KG1 (cell line): Measurements from ENCODE around the gene ANKRD34B.
"Not testable (repeated sequence)": the region's sequence is repeated elsewhere in the genome, so short reads cannot be mapped to it uniquely, and the experiment has no call there.

Experiments used
- DNase-seq: peaks from one replicate; lab custom pipeline; 2025; lab: John Stamatoyannopoulos, UW

The ANKRD34B gene

GRCh38 chr5:80569961-80570786 lies at the start of gene ANKRD34B:
Gene ANKRD34B, minus strand, starts transcription at chr5:80570280. Its CDS starts 10,261 bp downstream, at chr5:80560019.
- DNase-seq, result no peak

- DNase-seq, result no peak
Measured at GRCh38 chr5:80619086-80619485, 49.0 kb upstream of the ANKRD34B start.

DNA sequence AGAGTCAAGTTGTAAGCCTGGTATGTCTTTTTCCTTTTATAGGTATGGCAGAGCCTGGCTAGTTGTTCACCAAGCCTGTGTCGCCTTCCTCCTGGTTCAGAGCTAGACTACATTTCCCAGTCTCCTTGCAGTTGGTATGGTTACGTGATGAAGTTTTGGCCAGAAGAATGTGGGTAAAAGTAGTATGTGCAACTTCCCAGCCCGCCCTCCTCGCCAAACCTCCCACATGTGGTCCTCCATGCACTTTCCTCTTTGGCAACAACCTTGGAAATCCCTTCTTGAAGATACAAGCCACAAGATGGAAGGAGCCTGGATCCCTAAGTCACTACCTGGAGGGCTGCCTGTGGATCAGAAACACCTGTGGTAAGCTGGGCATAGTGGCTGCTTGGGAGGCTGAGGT lies 48.4 kb upstream of the ANKRD34B start:
- no peak for DNase-seq

- DNase-seq, result no peak
Measured at GRCh38 chr5:80615266-80615914, 45.3 kb upstream of the ANKRD34B start.

- no peak for DNase-seq
Measured at GRCh38 chr5:80609692-80610091, 39.6 kb upstream of the ANKRD34B start.

GRCh38 chr5:80608731-80609130 lies 38.7 kb upstream of the ANKRD34B start:
- DNase-seq, result no peak

GRCh38 chr5:80607832-80608231 lies 37.8 kb upstream of the ANKRD34B start:
- DNase-seq, result no peak

GRCh38 chr5:80607343-80607742 lies 37.3 kb upstream of the ANKRD34B start:
- DNase-seq, result no peak

- no peak for DNase-seq
Measured at GRCh38 chr5:80600943-80601693, 31.0 kb upstream of the ANKRD34B start.

- DNase-seq, result no peak
Measured at GRCh38 chr5:80597500-80597899, 27.4 kb upstream of the ANKRD34B start.

DNA sequence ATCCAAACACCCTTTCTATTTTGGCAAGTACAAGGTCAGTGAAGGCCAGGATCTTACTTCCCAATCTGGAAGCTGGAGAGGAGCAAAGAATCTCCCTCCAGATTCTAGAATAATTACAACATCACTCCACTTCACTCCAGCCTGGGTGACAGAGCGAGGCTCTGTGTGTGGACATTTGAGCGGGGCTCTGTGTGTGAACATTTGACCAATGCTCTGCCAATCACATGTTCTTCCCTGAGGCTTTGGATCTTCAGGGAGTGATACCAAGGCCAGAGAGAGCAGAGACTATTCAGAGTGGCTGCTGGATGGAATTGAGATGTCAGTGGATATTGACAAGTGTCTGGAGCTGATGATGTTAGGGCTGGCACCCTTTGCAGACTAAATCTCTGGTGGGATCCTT lies 24.7 kb upstream of the ANKRD34B start:
- no peak for DNase-seq

- no peak for DNase-seq
Measured at GRCh38 chr5:80592761-80593160, 22.7 kb upstream of the ANKRD34B start.

- no peak for DNase-seq
Measured at GRCh38 chr5:80592105-80592504, 22.0 kb upstream of the ANKRD34B start.

GRCh38 chr5:80591352-80591751 lies 21.3 kb upstream of the ANKRD34B start:
- no peak for DNase-seq

DNA sequence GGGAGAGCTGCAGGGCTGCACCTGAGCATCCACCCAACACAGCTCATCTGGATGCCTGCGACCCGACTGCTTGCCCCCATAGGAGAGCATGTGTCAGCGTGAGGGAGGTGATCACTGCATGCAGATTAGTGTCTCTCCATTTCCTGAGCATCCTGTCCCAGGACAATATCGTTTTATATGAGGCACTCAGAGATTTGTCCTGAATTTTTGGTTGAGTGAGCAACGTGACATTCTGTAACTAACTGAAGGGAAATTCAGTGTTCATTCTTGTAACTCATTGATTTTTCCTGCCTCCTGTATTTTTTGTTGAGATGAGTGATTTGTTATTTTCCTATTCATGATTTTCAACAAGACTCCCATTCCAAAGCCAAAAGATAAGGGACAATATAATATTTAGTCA lies 20.7 kb upstream of the ANKRD34B start:
- DNase-seq, result no peak

GRCh38 chr5:80588858-80589540 lies 18.9 kb upstream of the ANKRD34B start:
- no peak for DNase-seq

GRCh38 chr5:80584770-80585169 lies 14.7 kb upstream of the ANKRD34B start:
- DNase-seq, result no peak

GRCh38 chr5:80580291-80580690 lies 10.2 kb upstream of the ANKRD34B start:
- not testable (repeated sequence) for DNase-seq

DNA sequence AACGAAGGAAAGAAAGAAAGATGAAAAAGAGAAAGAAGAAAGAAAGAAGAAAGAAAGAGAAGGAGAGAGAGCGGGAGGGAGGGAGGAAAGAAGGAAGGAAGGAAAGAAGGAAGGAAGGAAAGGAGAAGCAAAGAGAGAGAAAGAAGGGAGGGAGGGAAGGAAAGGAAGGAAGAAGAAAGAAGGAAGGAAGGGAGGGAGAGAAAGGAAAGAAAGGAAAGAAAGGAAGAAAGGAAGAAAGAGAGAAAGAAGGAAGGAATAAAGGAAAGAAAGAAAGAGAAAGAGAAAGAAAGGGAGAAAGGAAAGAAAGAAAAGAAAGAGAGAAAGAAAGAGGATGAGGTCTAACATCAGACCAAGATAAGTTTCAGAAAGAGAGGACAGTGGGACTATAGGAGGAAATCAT lies 9.0 kb upstream of the ANKRD34B start:
- no peak for DNase-seq

DNA sequence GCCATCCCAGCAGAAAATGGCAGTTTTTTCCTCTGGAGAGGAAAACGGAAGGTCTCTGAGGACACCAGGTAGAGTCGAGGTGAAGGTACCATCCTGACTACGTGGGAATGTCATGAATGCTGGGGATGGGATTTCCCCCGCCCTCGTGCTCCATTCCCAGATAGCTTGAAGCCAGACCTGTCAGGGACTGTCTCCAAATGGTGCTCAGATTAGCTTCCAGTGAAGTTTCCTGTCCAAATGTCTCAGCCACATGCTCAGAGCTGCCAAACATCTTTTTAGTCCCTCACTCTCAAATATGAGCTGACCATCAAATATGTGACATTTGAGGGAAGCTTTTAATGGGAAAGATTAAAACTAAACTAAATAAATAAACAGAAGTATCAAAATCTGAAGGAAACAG lies 7.6 kb upstream of the ANKRD34B start:
- no peak for DNase-seq

- no peak for DNase-seq
Measured at GRCh38 chr5:80576383-80576782, 6.3 kb upstream of the ANKRD34B start.

DNA sequence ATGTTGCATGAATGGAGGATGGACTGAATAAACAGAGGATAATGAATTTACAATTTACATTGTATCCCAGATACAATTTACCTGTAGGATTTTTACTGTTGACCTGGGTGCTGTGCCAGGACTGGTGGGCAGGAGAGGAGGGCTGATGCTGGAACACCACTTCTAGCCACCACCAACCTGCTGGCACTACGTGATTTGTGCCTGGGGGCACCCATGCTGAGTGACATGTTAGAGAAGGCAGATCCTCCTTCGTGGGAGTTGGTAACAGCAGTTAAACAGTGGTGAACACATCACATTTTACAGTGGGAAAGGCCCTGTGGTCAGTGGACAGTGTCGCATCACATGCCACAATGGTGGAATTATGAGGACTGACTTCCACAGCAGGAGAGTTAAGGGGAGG lies 3.0 kb upstream of the ANKRD34B start:
- no peak for DNase-seq
